Fibroblast of skin of scalp (primary cell): ENCODE data around the gene PDE11A.
A peak's percentile ranks its signal among the peaks of the same experiment; 100 is the strongest.

Experiments used
- DNase-seq: peaks from one replicate; pipeline ENCODE4 v3.0.0-alpha.2; 2013

PDE11A gene

DNA sequence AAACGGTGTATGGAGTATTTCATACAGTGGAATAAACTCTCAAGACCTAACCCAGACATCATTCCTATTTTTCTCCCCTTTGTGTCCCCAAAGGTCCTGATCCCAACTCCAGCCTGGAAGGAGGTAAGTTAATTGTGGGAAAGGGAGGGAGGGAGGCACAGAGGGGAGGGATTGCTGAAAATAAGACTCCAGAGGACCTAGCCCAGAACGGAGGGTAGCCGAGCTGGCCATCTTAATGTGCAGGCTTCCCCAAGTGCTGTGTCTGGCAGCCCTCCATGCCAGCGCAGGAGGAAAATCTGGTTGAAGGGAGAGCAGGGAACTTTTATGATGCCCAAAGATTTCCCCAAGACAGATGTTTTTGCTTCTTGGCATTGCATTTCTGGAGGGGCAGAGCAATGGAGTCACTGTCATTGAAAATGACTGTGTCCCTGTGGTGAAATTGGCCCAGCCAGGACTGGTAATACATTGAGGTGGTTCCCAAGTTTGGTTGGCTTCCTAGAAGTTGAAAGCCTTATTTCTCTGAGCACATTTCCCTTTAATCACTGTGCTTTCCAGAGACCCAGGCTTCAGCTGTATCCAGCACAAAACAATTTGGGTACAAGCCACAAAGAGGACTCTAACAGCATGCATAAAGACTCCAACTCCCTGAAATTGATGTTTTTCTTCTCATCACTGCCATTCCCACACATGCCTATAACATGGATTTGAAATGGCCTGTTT, 477.3 kb downstream of the PDE11A start:
- no peak for DNase-seq

DNA sequence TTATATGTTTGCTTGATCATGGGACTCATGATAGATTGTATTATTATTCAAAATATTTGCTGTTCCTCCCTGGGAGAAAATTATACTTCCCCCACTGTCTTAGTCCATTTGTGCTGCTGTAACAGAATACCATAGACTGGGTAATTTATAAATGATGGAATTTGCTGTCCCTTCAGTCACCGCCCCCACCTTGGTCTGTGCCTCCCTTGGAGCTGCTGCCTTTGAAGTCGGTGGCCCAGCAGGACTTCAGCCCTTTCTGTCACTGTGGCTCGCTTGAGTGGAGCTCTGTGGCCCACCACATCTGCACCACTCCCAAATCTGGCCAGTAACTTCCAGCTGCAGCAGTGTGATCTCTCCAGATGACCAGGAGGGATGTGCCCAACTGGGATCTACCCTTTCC, 479.2 kb downstream of the PDE11A start:
- DNase-seq, result no peak

DNA sequence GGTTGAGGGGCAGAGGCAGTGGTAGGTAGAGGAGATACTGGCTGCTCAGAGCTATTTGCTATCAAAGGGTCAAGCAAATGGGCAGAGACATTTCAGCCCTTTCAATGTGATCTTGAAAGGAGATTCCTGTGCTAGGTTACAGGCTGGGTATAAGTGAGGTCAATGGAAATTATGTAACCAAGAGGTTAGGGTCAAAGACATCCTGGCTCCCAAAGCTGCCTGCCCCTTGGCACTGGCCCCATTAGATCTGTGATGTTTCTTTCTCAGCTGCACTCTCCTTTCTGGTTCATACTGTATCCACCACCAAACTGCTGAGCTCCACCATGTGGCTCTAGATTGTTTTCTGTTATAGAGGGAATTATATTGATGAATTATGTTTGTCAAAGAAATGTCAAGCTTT, 479.6 kb downstream of the PDE11A start:
- DNase-seq, result no peak

DNA sequence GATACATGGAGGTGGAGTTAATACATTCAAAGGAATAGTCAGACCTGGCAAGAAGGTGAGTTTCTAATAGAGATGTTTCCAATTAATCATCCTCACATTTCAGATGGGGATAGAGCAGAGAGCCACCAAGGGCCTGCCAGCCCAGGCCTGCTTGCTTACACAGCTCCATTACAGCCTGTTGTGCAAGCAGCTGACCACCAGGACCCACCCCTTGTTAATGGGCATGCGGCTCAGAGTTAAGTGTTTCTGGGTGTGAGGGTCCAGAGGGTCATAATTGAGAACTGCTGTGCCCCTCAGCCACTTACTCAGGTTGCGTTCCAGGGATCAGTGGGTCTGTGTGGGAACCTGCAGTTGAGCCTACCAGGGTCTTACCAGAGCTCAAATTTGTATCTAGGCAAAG, 480.2 kb downstream of the PDE11A start:
- no peak for DNase-seq

DNA sequence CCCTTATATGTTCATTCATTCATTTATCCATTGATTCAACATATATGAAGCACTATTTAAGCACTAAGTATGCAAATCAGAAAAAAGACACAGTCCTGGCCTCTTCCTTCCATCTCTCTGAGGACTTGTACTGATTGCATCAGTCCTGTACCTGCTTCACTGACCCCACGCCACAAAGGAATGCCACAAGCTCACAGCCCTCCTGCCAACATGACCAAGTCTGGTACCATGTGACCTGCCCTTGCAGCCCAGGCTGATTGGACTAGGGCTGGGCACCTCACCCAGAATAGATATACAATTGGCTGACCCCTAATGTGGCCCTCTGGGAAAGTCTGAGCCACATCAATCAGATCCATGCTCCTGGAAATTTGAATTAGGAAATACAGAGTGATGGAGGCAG, 483.4 kb downstream of the PDE11A start:
- DNase-seq, result no peak

DNA sequence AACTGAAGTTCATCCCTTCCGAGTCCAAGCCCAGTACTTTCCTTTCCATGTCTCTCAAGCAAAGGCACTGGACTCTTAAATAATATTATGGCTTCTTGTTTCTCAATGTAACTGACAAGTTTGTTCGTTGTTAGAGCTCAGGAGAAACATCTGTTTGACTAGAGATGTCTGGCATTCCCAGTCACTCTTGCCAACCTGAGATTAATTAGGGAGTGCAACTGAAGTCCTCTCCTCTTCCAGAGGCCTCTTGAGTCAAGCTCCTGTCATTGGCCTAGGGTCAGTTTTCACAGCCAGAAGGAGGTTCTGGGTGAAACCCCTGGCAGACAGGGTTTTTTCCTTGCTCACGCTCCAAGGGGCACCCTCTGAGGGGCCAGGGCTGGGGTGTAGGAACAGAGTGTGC, 483.9 kb downstream of the PDE11A start:
- no peak for DNase-seq

DNA sequence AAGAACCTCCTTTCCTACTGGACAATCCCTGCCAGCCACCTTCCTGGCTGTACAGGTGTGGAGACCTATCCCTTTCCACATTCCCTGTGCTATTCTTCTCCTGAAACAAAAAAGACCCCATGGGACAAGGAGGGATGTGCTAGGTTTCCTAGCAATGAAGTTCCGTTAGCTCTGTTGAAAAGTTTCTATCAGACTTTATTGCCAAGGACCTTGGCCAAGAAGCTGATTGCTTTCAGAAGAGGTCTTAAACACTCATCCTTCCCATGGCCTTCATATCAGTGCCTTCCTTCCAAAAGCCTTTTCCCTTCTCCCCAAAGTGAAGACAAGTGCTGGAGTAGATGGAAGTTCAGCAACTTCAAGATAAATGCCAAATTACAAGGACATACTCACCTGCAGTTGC, 485.2 kb downstream of the PDE11A start:
- no peak for DNase-seq

DNA sequence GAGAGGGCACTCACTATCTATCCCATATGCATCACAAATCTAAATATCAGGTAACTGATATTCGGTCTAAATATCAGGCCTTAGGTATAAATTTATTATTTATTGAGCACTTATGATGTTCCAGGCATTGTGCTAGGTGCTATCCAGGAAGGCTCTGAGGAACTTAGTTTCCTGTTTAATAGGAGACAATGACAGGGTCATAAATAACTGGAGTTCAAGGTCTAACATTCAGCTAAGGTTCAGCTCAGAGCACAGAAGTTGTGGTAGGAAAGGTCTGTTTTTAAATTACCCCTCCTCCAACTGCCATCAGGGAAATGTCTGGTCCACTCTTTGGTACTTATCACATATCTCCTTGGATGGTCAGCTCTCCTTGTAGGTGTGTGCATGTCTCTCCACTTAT, 486.4 kb downstream of the PDE11A start:
- DNase-seq, result no peak

DNA sequence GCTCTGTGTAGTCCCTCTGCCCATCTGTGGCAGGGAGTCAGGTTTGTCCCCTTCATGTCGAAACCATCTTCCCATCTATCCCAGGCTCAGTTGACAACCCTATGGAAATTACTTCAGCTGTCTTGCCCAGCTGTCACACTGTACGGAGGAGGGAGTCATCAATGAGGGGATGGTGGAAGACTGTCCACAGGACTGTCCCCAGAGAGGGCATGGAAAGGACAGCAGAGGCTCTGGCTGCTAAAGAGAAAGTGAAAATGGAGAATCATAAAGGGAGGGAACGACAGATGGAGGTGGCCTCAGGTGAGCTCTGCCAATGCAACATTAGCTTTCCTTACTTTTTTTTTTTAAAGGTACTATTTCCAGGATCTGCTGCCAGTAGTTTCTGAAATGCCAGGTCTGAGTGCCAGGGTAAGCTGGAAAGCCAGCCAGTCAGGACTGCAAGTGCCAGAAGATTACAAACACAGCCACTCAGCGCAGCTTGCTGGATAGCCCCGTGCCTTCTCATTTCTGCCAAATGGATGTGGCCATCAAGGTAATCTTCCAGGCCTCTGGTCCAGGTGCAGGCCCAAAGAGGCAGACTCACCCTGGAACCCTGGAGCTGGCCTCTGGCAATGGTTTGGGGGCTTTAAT, 487.2 kb downstream of the PDE11A start:
- no peak for DNase-seq

DNA sequence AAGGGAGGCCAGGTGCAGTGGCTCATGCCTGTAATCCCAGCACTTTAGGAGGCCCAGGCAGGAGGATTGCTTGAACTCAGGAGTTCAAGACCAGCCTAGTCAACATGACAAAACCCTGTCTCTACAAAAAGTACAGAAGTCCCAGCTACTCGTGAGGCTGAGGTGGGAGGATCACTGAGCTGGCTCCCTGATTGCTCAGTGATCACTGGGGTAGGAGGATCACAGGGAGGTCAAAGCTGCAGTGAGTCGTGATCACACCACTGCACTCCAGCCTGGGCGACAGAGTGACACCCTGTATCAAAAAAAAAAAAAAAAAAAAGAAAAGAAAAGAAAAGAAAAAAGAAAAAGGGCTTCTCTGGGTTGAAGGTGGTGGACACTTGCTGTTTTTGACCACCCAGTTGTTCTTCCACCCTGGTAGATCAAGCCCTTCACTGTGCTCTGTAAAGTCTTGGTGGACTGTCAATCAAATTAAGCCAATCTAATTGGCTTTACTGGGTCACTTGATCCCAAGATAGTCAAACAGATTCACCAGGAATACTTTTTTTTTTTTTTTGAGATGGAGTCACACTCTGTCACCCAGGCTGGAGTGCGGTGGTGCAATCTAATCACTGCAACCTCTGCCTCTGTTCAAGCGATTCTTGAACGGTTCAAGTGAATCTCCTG, 488.4 kb downstream of the PDE11A start:
- no peak for DNase-seq

DNA sequence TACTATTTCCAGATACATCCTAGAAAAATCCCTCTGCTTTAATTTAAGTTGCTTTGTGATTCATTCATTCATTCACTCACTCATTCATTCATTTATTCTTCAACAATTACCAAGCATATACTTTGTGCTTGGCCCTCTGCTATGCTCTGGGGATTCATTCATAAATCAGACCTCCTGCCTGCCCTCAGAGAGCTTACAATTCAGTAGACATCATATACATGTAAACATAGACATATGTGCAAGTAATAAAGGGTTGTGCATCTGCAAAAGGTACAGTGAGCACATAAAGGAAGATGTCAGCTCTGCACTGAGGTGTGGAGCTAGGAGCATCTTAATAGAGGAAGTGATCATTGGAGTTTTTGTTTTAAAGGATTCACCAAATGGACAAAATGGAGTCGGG, 490.6 kb downstream of the PDE11A start:
- DNase-seq, result no peak

DNA sequence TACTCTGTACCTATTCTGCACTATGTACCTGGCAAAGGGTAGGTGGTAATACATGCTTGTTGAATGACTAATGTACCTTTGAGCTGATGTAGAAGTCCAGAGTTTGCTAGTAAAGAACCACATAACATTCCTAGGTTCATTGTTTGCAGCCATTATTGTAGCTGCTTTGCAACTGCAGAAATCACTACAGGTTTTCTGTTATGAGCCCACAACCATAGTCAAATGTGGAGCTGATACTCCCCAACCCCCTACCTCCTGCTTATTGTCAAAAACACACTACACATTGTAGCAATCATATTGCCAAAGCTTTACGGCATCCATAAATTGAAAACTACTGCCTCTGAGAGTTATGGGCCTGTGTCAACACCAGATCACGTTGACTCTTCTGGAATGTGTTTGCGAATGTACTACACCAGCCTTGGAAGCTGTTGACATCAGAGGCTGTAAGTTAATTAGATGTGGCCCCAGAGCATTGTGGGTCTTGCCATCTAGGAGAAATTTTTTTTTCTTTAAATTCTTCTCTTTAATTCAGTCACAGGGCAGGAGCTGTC, 493.0 kb downstream of the PDE11A start:
- peak; percentile 31 for DNase-seq

DNA sequence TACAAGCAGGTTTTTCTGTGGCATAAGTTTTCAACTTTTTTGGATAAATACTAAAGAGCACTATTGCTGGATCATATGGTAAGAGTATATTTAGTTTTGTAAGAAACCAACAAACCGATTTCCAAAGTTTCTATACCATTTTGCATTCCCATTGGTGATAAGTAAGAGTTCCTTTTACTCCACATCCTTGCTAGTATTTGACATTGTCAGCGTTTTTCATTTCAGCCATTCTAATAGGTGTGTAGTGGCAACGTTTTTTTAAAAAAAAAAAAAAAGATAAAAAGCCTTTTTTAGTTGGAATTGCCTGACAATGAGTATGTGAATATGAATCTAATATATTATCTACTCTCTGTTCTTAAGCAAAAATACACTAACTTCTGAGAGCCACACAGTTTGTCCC, 494.1 kb downstream of the PDE11A start:
- DNase-seq, result no peak

DNA sequence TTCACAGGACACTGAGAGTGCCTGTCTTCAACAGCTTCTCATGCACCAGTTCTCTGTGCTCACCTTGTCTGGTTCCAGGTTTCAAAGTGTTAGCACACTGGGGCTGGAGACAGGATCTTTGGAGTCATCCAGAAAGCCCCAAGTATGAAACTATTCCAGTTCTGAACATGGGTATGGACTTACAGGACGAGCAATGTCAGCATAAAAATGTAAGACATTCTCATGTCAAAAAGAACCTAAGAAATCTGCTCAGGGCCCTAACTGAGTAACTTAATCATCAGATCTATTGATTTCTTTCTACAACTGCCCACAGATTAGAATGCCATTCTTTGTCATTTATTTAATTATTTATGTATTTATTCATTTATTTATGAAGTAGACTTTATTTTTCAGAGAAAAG, 495.5 kb downstream of the PDE11A start:
- no peak for DNase-seq

DNA sequence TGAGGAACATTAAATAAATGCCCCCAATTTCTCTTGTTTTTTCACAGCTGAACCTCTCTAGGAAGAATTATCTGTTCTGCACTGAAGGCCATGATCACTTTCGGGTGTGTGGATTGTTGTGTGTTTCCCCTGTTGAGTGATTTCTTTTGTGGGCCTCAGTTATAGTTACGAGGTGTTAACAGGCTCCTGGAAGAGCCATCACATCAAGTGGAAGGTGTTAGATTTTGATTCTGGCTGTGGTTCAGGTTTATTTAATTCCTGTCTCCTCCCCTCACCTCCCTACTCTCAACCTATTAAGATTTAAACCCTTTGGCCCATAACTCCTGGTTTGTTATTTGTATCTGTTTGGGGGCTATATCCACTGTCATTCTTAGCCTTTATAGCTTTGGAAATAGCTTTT, 497.2 kb downstream of the PDE11A start:
- DNase-seq, result no peak

DNA sequence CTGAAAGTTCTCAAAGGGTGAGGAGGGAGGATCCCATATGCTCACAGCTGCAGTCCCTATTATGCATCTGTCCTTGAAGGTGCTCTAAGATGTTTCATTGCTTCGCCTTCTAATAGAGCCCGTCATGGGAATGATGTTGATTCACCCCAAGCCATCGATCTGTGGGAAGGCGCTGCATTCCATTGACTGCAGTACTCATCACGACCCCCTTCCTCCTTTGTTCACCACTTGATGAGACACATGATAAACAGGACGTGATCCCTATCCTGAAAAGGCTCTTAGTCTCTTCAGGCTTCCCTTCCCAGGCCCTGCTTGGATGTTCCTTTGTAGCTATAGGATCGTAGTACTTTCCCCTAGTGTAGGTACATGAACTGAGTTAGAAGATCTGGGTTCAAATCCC, 498.2 kb downstream of the PDE11A start:
- no peak for DNase-seq
